ENCODE measurements around the gene B3GNT9. TPM values are rescaled to one million over a fixed set of nuclear protein-coding genes. Genes with fewer than 3 reads are reported as not detected.

Gene B3GNT9
- total RNA-seq, 3 donors from 2014 or later (not counting 1 experiment from before 2014, with no cell fraction given): 0.80 to 1.3 (median 1.0) TPM

DNA sequence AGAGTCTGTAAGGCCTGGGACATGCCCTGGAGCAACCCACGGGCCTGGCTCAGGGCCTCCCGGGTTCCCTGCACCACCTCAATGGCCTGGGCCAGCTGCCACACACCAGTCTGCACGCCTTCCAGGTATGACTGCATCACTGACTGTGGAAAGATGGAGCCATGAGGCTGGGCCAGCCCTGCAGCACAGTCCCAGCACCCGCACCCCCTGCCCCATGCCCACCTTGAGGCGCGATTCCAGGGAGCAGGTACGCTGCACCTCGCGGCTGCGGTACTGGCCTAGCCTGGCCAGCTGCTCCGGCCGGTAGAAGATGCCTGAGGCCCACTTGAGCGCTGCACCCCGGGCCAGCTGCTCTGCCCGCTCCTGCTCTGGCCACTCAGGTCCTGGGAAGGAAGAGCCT, 38.0 kb upstream of the B3GNT9 start:
- Histone ChIP-seq H3K9me3 (ENCODE audit: control insufficient read depth, insufficient read depth, low read length) (no peaks in the 10 kb centered on the region), H3K4me3 (ENCODE audit: low read length) (no peak overlapping the region), H3K27ac (ENCODE audit: low read length) (no peak overlapping the region), H3K4me1 (ENCODE audit: control insufficient read depth, insufficient read depth, low read length) (peaks cover 36% of the 10 kb centered on the region), H3K36me3 (ENCODE audit: control insufficient read depth, insufficient read depth, low read length) (no peaks in the 10 kb centered on the region), H3K27me3 (ENCODE audit: control insufficient read depth, insufficient read depth, low read length) (peaks cover 2% of the 10 kb centered on the region)
- ATAC-seq (no peak), DNase-seq (no peak)
- Mint-ChIP-seq H3K4me3 (no peak overlapping the region), H3K27ac (no peak overlapping the region), H3K27me3 (ENCODE audit: low read depth in 2 of 2) (peaks cover 0 to 5% of the 10 kb centered on the region in 2 donors), H3K4me1 (peaks cover 21 to 37% of the 10 kb centered on the region in 2 donors), H3K36me3 (no peaks in the 10 kb centered on the region), H3K9me3 (no peaks in the 10 kb centered on the region)
- intact Hi-C loops (cut with micrococcal nuclease): no loop called here
- WGBS (ENCODE audit: insufficient coverage): 93% methylated on average over 15 of the region's 15 CpGs
- no peak for TF ChIP-seq CTCF (IDR thresholded peaks at IDR 0.05)

- ATAC-seq (no peak), DNase-seq (no peak)
- Mint-ChIP-seq H3K27me3 (ENCODE audit: low read depth in 2 of 2) (peaks cover 0 to 5% of the 10 kb centered on the region in 2 donors), H3K4me1 (peaks cover 17 to 32% of the 10 kb centered on the region in 2 donors), H3K4me3 (no peak overlapping the region), H3K9me3 (no peaks in the 10 kb centered on the region), H3K27ac (no peak overlapping the region), H3K36me3 (no peaks in the 10 kb centered on the region)
- peaks cover 34% of the 10 kb centered on the region for H3K4me1 ChIP-seq (ENCODE audit: control insufficient read depth, insufficient read depth, low read length)
- no peak for TF ChIP-seq CTCF (IDR thresholded peaks at IDR 0.05)
- 84% methylated on average over 4 of the region's 4 CpGs for WGBS (ENCODE audit: insufficient coverage)
- no peak overlapping the region for H3K4me3 ChIP-seq (ENCODE audit: low read length)
- H3K36me3 ChIP-seq (ENCODE audit: control insufficient read depth, insufficient read depth, low read length): no peaks in the 10 kb centered on the region
- H3K27me3 ChIP-seq (ENCODE audit: control insufficient read depth, insufficient read depth, low read length): peaks cover 2% of the 10 kb centered on the region
- H3K27ac ChIP-seq (ENCODE audit: low read length): no peak overlapping the region
- intact Hi-C loops (cut with micrococcal nuclease): no loop called here
- no peaks in the 10 kb centered on the region for H3K9me3 ChIP-seq (ENCODE audit: control insufficient read depth, insufficient read depth, low read length)
Observed at GRCh38 chr16:67188323-67188722, 37.5 kb upstream of the B3GNT9 start.

- Mint-ChIP-seq H3K27ac (no peak overlapping the region), H3K4me3 (no peak overlapping the region), H3K9me3 (no peaks in the 10 kb centered on the region), H3K27me3 (ENCODE audit: low read depth in 2 of 2) (peaks cover 0 to 5% of the 10 kb centered on the region in 2 donors), H3K36me3 (no peaks in the 10 kb centered on the region), H3K4me1 (peaks cover 17 to 22% of the 10 kb centered on the region in 2 donors)
- H3K4me1 ChIP-seq (ENCODE audit: control insufficient read depth, insufficient read depth, low read length): peaks cover 29% of the 10 kb centered on the region
- H3K27ac ChIP-seq (ENCODE audit: low read length): no peak overlapping the region
- H3K36me3 ChIP-seq (ENCODE audit: control insufficient read depth, insufficient read depth, low read length): no peaks in the 10 kb centered on the region
- DNase-seq (no peak), ATAC-seq (no peak)
- TF ChIP-seq CTCF (IDR thresholded peaks at IDR 0.05): no peak
- H3K27me3 ChIP-seq (ENCODE audit: control insufficient read depth, insufficient read depth, low read length): peaks cover 2% of the 10 kb centered on the region
- 90% methylated on average over 26 of the region's 26 CpGs for WGBS (ENCODE audit: insufficient coverage)
- no peaks in the 10 kb centered on the region for H3K9me3 ChIP-seq (ENCODE audit: control insufficient read depth, insufficient read depth, low read length)
- intact Hi-C loops (cut with micrococcal nuclease): no loop called here
- H3K4me3 ChIP-seq (ENCODE audit: low read length): no peak overlapping the region
Observed at GRCh38 chr16:67187175-67187890, 36.5 kb upstream of the B3GNT9 start.

DNA sequence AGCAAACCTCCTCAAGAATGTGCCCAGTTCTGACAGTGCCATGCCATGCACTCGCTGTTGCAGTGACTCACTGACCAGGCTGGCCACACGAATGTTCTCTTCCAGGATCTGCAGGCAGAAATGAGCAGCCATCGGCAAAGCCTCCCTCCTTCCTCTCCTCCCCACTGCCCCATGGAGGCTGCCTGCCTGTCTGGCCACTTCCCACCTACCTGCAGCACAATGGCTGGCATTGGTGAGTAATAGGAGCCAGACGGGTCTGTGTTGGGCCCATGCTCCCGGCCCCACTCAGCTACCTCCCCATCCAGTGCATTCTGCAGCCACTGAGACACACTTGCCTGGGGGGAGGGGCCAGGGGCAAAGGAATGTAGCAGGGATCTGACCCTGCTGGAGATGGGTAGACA, 35.8 kb upstream of the B3GNT9 start:
- intact Hi-C loops (cut with micrococcal nuclease): no loop called here
- 75% methylated on average over 5 of the region's 5 CpGs for WGBS (ENCODE audit: insufficient coverage)
- peaks cover 25% of the 10 kb centered on the region for H3K4me1 ChIP-seq (ENCODE audit: control insufficient read depth, insufficient read depth, low read length)

More for the DNA sequence above, 35.8 kb upstream of the B3GNT9 start:
- Histone ChIP-seq H3K27me3 (ENCODE audit: control insufficient read depth, insufficient read depth, low read length) (peaks cover 2% of the 10 kb centered on the region), H3K9me3 (ENCODE audit: control insufficient read depth, insufficient read depth, low read length) (no peaks in the 10 kb centered on the region), H3K4me3 (ENCODE audit: low read length) (no peak overlapping the region), H3K36me3 (ENCODE audit: control insufficient read depth, insufficient read depth, low read length) (no peaks in the 10 kb centered on the region), H3K27ac (ENCODE audit: low read length) (no peak overlapping the region)
- H3K4me3 Mint-ChIP-seq: no peak overlapping the region
- DNase-seq (no peak), ATAC-seq (no peak)
- H3K9me3 Mint-ChIP-seq: no peaks in the 10 kb centered on the region
- H3K27ac Mint-ChIP-seq: no peak overlapping the region
- H3K27me3 Mint-ChIP-seq (ENCODE audit: low read depth in 2 of 2): peaks cover 0 to 5% of the 10 kb centered on the region in 2 donors
- H3K4me1 Mint-ChIP-seq: peaks cover 13 to 16% of the 10 kb centered on the region in 2 donors
- no peaks in the 10 kb centered on the region for H3K36me3 Mint-ChIP-seq
- TF ChIP-seq CTCF (IDR thresholded peaks at IDR 0.05): no peak
